Endothelial cell of umbilical vein (primary cell): ENCODE data around the gene SLC6A6.

Source experiments
- EZH2 ChIP-seq: IDR thresholded peaks from 2 replicates; pipeline ENCODE4 v1.6.1; 2012; ENCODE audit warnings: borderline replicate concordance, low read depth, mild to moderate bottlenecking, moderate library complexity, low read length, inconsistent platforms; ENCODE audit not compliant: severe bottlenecking
- MYC ChIP-seq: IDR thresholded peaks from one replicate; pipeline ENCODE4 v1.6.1; 2011; ENCODE audit warnings: mild to moderate bottlenecking, low read depth, low read length
- POLR2A ChIP-seq: IDR thresholded peaks from 2 replicates; pipeline ENCODE4 v1.6.1; 2012; ENCODE audit warnings: low read depth, mild to moderate bottlenecking, control low read depth, low read length
- POLR2AphosphoS5 ChIP-seq: IDR thresholded peaks from 2 replicates; pipeline ENCODE4 v1.6.1; 2012; ENCODE audit warnings: low read depth, mild to moderate bottlenecking, control low read depth, low read length, moderate library complexity; ENCODE audit not compliant: insufficient read depth
- TF ChIP-seq, protein P1 (sequence below), 2 donors: IDR thresholded peaks; 1 replicate in 1 of 2; 2 replicates in 1 of 2; pipeline ENCODE4 v1.5.1; 2011; ENCODE audit warnings: low read length in 2 of 2, mild to moderate bottlenecking in 2 of 2, moderate library complexity in 2 of 2, control low read depth in 1 of 2, inconsistent platforms in 1 of 2, low read depth in 1 of 2; ENCODE audit not compliant: insufficient read depth in 1 of 2; ENCODE audit errors: extremely low read depth in 1 of 2
- TF ChIP-seq, protein P2 (sequence below): IDR thresholded peaks from 2 replicates; pipeline ENCODE4 v1.6.1; 2011; ENCODE audit not compliant: insufficient read depth, insufficient read length

DNA sequence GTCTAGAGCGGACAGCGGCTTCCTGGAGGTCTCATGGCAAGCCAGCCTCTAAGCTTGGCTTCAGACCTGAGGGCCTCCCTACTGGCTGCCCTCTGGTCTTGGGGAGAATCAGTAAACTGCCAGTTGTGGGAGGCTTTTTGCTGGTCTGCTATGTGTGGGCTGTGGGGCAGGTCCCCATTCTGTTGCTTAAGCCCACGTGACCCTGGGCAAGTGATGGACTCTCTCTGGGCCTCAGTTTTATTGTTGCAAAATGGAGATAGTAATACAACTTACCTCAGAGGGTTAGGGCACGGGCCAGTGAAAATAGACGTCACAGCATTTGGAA, 61.7 kb downstream of the SLC6A6 start:
- no peak for TF ChIP-seq POLR2AphosphoS5
- TF ChIP-seq POLR2A, result no peak
- TF ChIP-seq, protein P1, sequence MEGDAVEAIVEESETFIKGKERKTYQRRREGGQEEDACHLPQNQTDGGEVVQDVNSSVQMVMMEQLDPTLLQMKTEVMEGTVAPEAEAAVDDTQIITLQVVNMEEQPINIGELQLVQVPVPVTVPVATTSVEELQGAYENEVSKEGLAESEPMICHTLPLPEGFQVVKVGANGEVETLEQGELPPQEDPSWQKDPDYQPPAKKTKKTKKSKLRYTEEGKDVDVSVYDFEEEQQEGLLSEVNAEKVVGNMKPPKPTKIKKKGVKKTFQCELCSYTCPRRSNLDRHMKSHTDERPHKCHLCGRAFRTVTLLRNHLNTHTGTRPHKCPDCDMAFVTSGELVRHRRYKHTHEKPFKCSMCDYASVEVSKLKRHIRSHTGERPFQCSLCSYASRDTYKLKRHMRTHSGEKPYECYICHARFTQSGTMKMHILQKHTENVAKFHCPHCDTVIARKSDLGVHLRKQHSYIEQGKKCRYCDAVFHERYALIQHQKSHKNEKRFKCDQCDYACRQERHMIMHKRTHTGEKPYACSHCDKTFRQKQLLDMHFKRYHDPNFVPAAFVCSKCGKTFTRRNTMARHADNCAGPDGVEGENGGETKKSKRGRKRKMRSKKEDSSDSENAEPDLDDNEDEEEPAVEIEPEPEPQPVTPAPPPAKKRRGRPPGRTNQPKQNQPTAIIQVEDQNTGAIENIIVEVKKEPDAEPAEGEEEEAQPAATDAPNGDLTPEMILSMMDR (IDR thresholded peaks at IDR 0.05; ENCODE audit: extremely low read depth in 1 of 2, insufficient read depth in 1 of 2, low read depth in 1 of 2, low read length in 2 of 2), result no peak
- TF ChIP-seq EZH2, result no peak
- TF ChIP-seq, protein P2, sequence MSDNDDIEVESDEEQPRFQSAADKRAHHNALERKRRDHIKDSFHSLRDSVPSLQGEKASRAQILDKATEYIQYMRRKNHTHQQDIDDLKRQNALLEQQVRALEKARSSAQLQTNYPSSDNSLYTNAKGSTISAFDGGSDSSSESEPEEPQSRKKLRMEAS, result no peak
- TF ChIP-seq MYC, result no peak
